GM06990 (cell line): ENCODE data around the gene RASA3.

Experiments
- DNase-seq: peaks from one replicate; pipeline ENCODE4 v3.0.0-alpha.2; 2011; ENCODE audit not compliant: insufficient read length; ENCODE audit errors: extremely low read depth
- H3K27me3 ChIP-seq: replicated peaks from 2 replicates; pipeline ENCODE4 v1.6.0; 2011; ENCODE audit warnings: low read length; ENCODE audit not compliant: control insufficient read depth, insufficient read depth
- H3K36me3 ChIP-seq: 2 replicates; pipeline ENCODE4 v1.5.1; 2011; ENCODE audit warnings: low read length; ENCODE audit not compliant: control insufficient read depth, insufficient read depth
- H3K4me3 ChIP-seq: replicated peaks from 2 replicates; pipeline ENCODE4 v1.5.1; 2011; ENCODE audit warnings: low read depth, mild to moderate bottlenecking, control low read depth, low read length
- TF ChIP-seq, protein P1 (sequence below): IDR thresholded peaks from 2 replicates; pipeline ENCODE4 v1.5.1; 2011; ENCODE audit warnings: low read length, control low read depth, mild to moderate bottlenecking, inconsistent platforms; ENCODE audit not compliant: insufficient read depth, poor library complexity, severe bottlenecking

RASA3 gene

DNA sequence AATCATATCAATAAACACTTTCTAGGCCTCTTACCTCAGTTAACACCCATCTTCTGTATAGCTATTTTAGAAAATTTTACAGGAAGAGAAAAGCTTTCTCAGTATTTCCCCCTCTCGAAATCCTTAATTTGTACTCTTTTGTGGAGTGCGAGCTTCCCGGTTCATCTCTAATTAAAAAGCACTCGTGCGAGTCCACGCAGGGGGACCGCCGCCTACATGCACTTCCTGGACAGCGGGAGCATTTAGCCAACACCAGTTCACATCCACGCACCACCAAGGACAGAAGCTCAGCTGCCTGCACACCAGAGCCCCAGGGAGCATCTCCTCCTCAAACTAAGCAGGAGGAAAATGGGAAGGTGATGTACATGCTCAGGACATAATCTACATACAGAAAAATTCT is 60.0 kb downstream of the RASA3 start:
- TF ChIP-seq, protein P1, sequence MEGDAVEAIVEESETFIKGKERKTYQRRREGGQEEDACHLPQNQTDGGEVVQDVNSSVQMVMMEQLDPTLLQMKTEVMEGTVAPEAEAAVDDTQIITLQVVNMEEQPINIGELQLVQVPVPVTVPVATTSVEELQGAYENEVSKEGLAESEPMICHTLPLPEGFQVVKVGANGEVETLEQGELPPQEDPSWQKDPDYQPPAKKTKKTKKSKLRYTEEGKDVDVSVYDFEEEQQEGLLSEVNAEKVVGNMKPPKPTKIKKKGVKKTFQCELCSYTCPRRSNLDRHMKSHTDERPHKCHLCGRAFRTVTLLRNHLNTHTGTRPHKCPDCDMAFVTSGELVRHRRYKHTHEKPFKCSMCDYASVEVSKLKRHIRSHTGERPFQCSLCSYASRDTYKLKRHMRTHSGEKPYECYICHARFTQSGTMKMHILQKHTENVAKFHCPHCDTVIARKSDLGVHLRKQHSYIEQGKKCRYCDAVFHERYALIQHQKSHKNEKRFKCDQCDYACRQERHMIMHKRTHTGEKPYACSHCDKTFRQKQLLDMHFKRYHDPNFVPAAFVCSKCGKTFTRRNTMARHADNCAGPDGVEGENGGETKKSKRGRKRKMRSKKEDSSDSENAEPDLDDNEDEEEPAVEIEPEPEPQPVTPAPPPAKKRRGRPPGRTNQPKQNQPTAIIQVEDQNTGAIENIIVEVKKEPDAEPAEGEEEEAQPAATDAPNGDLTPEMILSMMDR: no peak
- Histone ChIP-seq H3K36me3 (peaks cover 11% of the 10 kb centered on the region), H3K4me3 (no peak overlapping the region), H3K27me3 (no peaks in the 10 kb centered on the region)
- DNase-seq: no peak

DNA sequence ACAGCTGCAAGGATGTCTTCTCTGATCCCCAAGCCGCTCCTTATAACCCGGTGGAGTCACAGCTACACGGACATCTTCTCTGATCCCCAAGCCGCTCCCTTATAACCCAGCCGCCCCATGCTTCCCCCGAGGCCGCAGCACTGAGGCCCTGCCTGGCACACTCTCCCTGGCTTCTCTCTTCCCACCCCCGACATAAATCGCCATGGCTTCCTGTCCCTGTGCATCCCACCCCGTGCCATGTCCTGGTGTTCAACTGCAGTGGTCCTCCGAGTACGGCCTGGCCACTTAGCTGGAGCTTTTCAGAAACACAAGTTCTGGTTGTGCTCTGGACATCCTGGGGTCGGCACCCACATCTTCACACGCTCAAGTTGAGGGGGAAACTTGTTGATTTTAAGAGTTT is 60.4 kb downstream of the RASA3 start:
- no peak for DNase-seq
- Histone ChIP-seq H3K27me3 (no peaks in the 10 kb centered on the region), H3K4me3 (no peak overlapping the region), H3K36me3 (peaks cover 11% of the 10 kb centered on the region)
- TF ChIP-seq, protein P1: no peak

DNA sequence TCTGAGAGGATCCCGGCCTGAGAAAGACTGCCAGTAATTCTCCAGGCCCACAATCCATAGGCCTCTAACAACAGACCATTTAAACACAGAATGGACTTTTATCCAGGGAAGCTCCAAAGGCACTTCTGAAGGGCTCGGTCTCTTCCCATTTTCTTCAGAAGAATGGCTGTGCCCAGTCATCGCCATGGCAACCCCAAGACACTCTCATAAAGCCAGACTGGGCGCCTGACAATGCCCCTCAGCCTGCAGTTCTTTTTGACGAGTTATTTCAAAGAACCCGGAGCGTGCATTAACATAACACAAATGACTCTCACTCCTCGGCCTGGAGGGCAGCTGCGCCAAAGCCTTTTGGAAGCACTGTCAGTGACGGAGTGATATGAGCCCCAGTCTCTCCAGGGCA is 61.0 kb downstream of the RASA3 start:
- no peaks in the 10 kb centered on the region for H3K27me3 ChIP-seq
- peaks cover 9% of the 10 kb centered on the region for H3K36me3 ChIP-seq
- DNase-seq: no peak
- TF ChIP-seq, protein P1: no peak
- no peak overlapping the region for H3K4me3 ChIP-seq

DNA sequence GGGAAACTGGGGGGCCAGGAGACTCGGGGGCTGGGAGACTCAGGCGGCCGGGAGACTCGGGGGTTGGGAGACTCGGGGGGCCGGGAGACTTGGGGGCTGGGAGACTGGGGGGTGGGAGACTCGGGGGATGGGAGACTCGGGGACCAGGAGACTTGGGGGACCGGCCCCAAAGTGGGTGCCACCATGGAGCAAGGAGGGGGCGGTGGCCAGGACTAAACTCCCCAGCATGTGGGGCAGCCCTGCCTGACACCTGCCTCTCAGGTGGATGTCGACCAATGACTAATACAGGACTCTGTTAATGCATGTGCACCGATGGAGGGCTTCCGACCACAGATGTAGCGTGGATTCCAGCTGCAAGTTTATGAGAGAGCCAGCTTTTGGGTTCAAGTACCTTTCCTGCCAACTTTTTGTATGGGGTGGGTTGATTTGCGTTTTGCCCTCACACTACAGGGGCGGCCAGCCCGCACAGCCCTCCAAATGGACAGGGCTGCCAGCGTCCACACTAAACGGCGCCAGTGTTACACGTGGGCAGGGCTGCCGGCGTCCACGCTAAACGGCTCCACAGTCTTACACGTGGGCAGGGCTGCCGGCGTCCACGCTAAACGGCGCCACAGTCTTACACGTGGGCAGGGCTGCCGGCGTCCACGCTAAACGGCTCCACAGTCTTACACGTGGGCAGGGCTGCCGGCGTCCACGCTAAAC is 62.2 kb downstream of the RASA3 start:
- H3K4me3 ChIP-seq: no peak overlapping the region
- TF ChIP-seq, protein P1: no peak
- DNase-seq: no peak
- peaks cover 5% of the 10 kb centered on the region for H3K36me3 ChIP-seq
- no peaks in the 10 kb centered on the region for H3K27me3 ChIP-seq

DNA sequence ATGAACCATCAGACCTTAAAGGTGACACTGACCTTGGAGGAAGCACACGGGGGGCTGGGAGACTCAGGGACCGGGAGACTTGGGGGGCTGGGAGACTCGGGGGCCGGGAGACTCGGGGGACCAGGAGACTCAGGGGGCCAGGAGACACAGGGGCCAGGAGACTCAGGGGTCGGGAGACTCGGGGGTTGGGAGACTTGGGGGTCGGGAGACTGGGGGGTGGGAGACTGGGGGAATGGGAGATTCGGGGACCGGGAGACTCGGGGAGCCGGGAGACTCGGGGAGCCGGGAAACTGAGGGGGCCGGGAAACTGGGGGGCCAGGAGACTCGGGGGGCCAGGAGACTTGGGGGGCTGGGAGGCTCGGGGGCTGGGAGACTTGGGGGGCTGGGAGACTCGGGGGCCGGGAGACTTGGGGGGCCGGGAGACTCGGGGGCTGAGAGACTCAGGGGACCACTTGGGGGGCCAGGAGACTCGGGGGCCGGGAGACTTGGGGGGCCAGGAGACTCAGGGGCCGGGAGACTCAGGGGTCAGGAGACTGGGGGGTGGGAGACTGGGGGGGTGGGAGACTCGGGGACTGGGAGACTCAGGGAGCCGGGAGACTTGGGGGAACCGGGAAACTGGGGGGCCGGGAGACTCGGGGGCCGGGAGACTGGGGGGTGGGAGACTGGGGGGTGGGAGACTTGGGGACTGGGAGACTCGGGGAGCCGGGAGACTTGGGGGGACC is 62.9 kb downstream of the RASA3 start:
- Histone ChIP-seq H3K27me3 (no peaks in the 10 kb centered on the region), H3K4me3 (no peak overlapping the region), H3K36me3 (peaks cover 5% of the 10 kb centered on the region)
- no peak for DNase-seq
- TF ChIP-seq, protein P1: no peak
